Astrocyte of the cerebellum (primary cell): ENCODE measurements around the gene RIOK1.

Experiments
- DNase-seq: peaks from one replicate; pipeline ENCODE4 v3.0.0-alpha.2; 2011; ENCODE audit warnings: low read depth
- H3K4me3 ChIP-seq: 2 replicates; pipeline ENCODE4 v1.5.1; 2011; ENCODE audit warnings: mild to moderate bottlenecking, low read depth, low read length, moderate library complexity
- in situ Hi-C: cut with HindIII; loops from 2 replicates; pipeline ENCODE4 v1.10.0; 2017; ENCODE audit warnings: low sequenced_read_pairs
- TF ChIP-seq, protein P1 (sequence below): IDR thresholded peaks from 2 replicates; pipeline ENCODE4 v1.5.1; 2012; ENCODE audit warnings: low read length, low read depth, moderate library complexity, mild to moderate bottlenecking; ENCODE audit errors: missing control alignments

The RIOK1 gene

DNA sequence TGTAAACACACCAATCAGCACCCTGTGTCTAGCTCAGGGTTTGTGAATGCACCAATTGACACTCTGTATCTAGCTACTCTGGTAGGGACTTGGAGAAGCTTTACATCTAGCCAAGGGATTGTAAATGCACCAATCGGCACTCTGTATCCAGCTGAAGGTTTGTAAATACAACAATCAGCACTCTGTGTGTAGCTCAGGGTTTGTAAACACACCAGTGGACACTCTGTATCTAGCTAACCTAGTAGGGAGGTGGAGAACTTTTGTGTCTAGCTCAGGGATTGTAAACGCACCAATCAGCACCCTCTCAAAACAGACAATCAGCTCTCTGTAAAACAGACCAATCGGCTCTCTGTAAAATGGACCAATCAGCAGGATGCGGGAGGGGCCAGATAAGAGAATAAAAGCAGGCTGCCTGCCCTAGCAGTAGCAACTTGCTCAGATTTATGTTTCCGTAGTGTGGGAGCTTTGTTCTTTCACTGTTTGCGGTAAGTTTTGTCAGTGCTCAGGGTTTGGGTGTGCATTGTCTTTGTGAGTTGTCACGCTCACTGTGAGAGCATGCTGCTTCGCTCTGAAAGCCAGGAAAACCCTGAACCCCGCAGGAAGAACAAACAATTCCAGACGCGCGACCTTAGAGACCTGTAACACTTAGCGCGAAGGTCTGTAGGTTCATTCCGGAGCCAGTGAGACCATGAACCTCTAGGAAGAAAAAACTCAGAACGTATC is 37.0 kb downstream of the RIOK1 start:
- in situ Hi-C loops: no loop called here
- no peak overlapping the region for H3K4me3 ChIP-seq
- TF ChIP-seq, protein P1, sequence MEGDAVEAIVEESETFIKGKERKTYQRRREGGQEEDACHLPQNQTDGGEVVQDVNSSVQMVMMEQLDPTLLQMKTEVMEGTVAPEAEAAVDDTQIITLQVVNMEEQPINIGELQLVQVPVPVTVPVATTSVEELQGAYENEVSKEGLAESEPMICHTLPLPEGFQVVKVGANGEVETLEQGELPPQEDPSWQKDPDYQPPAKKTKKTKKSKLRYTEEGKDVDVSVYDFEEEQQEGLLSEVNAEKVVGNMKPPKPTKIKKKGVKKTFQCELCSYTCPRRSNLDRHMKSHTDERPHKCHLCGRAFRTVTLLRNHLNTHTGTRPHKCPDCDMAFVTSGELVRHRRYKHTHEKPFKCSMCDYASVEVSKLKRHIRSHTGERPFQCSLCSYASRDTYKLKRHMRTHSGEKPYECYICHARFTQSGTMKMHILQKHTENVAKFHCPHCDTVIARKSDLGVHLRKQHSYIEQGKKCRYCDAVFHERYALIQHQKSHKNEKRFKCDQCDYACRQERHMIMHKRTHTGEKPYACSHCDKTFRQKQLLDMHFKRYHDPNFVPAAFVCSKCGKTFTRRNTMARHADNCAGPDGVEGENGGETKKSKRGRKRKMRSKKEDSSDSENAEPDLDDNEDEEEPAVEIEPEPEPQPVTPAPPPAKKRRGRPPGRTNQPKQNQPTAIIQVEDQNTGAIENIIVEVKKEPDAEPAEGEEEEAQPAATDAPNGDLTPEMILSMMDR: no peak
- no peak for DNase-seq

DNA sequence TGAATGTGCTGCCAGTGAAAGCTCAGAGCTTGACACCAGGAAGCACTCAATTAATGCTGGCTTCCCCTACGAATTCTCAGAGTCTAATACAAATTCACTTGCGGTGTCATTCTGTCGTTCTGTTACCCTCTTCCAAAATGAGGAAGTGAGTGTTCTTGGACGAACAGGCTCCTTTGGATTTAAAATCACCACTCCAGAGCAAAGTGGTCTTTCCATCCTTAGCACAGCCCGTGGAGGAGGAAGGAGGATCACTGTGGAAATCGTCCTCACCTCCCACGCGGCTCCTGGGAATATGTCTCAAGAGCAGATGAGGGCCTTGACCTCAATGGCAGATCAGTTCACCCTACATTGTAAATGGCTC is 41.7 kb downstream of the RIOK1 start:
- in situ Hi-C loops: no loop called here
- no peak overlapping the region for H3K4me3 ChIP-seq
- DNase-seq: no peak
- TF ChIP-seq, protein P1: no peak

DNA sequence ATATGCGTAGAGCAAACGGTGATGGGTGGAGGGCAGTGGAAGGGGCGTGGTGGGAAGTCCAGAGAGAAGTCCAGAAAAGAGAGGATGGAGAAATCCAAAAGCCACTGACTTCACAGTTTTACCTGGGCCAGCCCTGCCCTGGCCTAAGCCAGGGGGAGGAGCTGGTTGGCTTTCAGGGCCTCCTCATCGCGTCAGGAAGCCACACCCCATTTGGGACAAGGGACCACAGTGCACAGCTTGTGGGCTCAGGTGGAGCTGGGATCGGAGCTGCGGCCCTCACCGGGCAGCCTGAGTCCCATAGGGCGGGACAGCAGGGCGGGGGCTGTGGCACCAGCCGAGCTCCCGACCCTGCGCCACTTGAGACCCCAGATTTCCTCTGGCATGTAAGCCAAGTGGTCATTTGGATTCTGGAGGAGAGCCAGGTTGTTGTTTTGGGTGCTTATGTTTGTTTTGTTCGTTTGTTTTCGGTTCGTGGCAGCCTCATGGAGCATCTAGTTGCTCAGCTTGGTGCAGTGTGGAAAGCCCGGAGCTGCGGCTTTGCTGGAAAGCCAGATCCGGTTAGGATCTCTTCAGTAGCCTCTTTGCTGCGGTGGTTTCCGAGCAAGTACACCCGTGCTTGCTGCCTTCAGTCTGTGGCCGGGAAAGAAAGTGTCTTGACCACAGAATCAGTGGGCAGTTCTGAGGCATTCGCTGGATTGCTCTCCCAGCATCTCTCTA is 42.2 kb downstream of the RIOK1 start:
- TF ChIP-seq, protein P1: no peak
- in situ Hi-C loops: no loop called here
- no peak for DNase-seq
- no peak overlapping the region for H3K4me3 ChIP-seq

DNA sequence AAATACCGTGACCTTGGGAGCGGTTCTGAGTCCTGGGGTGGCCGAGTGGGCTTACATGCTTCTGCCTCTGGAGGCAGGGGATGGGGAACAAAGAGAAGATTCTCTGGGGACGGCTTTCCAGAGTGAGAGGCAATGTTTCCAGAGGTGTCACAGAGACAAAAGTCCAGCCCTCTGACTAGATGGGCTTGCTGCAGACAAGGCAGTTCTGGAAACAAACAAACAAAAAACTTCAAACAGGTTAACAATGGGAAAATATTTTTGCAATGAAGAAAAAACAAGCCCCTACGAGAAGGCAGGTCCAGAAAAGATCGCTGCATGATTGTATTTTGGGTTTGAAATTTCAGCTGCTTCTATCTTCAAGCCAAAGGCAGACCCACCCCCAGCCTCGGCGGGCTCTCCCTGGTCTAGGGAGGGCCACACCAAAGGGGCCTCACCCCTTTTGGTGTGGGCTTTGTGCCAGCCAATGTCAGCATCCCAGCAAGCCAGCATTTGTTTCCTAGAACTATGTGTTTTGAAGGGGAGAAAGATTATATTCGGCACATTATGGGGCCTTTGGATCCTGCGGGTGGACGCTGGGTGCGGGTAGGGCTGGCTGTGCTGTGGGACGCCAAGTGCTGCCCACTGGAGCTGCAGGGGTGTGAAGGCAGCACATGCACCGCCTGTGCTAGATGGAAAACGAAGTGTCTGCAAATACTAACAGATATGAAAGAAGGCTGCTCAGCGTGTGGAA is 42.9 kb downstream of the RIOK1 start:
- no peak for DNase-seq
- in situ Hi-C loops: no loop called here
- H3K4me3 ChIP-seq: no peak overlapping the region
- TF ChIP-seq, protein P1: no peak

DNA sequence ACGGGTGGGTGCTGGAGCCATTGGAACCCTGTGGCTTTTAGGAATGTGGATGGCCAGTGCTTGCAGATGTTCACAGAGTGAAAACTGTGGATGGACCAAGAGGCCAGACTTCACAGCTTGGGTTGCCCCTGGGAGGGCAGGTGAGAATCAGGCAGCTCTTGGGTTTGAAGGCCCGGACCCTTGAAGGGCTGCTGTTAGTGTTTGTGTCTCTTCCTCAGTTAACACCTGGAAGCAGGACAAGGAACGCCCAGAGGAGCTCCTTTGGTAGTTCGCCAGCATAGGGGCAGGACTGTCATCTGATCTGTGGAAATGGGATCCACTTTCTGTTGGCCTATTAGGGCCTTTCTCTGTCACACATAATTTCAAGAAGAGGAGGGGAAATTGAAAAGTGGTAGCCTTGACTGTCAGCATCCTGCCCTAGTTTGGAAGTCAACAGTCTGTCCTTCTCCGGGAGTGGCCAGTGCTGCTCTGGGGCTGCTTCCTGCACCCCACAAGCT is 43.6 kb downstream of the RIOK1 start:
- no peak for DNase-seq
- no peak overlapping the region for H3K4me3 ChIP-seq
- in situ Hi-C loops: no loop called here
- TF ChIP-seq, protein P1: no peak

DNA sequence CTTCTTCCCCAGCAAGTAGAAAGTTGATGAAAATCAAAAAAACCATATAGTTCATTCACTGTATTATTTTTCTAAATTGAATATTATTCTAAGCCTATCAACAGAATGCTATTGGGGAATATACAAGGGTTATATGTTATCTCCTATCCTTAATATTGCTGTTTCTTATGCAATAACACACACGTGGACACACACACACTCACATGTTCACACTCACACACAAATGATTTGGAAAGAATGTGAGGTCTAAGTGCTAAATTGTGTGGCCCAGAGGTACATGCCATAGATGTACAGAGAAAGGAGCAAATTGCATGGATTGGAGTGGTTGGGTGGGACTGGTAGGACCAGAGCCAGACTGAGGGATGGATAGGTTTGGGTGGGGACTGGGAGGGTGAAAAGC is 45.1 kb downstream of the RIOK1 start:
- in situ Hi-C loops: no loop called here
- TF ChIP-seq, protein P1: no peak

More for the DNA sequence above, 45.1 kb downstream of the RIOK1 start:
- no peak overlapping the region for H3K4me3 ChIP-seq
- no peak for DNase-seq
